Measurements from ENCODE around the gene LEO1. TPM values are rescaled to one million over a fixed set of nuclear protein-coding genes. Genes with fewer than 3 reads are reported as not detected.

The LEO1 gene
- total and polyA plus RNA-seq, 10 of the 15 experiments (the other 5 are each of a cell fraction or from before 2014, with no cell fraction given), result 13.6 to 50.6 (median 32.4) TPM

GRCh38 chr15:52013151-52013791 lies 41.7 kb upstream of the LEO1 start (continued):
- TF ChIP-seq E2F4 (IDR thresholded peaks at IDR 0.05; ENCODE audit: low read depth, low read length), result no peak
- no peak for TF ChIP-seq HDGF (IDR thresholded peaks at IDR 0.05)
- TF ChIP-seq POLR2A (IDR thresholded peaks at IDR 0.05; ENCODE audit: low read depth, low read length), result no peak
- no peak for TF ChIP-seq ZNF274 (IDR thresholded peaks at IDR 0.05; ENCODE audit: insufficient read depth, insufficient read length)
- TF ChIP-seq MTA2 (IDR thresholded peaks at IDR 0.05; ENCODE audit: low read depth), result peak; percentile 65
- TF ChIP-seq CHD2 (IDR thresholded peaks at IDR 0.05; ENCODE audit: borderline replicate concordance, low read depth, low read length), result no peak
- TF ChIP-seq ZBTB33 (IDR thresholded peaks at IDR 0.05), result no peak
- TF ChIP-seq CREB1 (IDR thresholded peaks at IDR 0.05; ENCODE audit: low read depth), result peak; percentile 58; the same call in 1 of the 2 replicates
- no peak for TF ChIP-seq ASH2L (IDR thresholded peaks at IDR 0.05; ENCODE audit: borderline replicate concordance, low read depth)
- no peak for TF ChIP-seq RELA (IDR thresholded peaks at IDR 0.05; ENCODE audit: borderline replicate concordance, partially characterized antibody)
- no peak for TF ChIP-seq RFX5 (IDR thresholded peaks at IDR 0.05; ENCODE audit: low read depth, low read length)
- peak; percentile 14; the same call in 1 of the 2 replicates for TF ChIP-seq ZNF687 (IDR thresholded peaks at IDR 0.05)
- TF ChIP-seq ZNF622 (IDR thresholded peaks at IDR 0.05), result no peak
- no peak for TF ChIP-seq TARDBP (IDR thresholded peaks at IDR 0.05; ENCODE audit: borderline replicate concordance)
- no peak for TF ChIP-seq ZSCAN29 (IDR thresholded peaks at IDR 0.05)
- TF ChIP-seq KAT2A (conservative IDR thresholded peaks at IDR 0.05; ENCODE audit: control insufficient read depth, low read depth, low read length), result no peak
- TF ChIP-seq BCL11A (IDR thresholded peaks at IDR 0.05; ENCODE audit: low read depth, low read length), result peak; percentile 92; the same call in 1 of the 2 replicates
- no peak for TF ChIP-seq EZH2 (IDR thresholded peaks at IDR 0.05; ENCODE audit: borderline replicate concordance, control insufficient read depth, low read depth, low read length)
- no peak for TF ChIP-seq RCOR1 (conservative IDR thresholded peaks at IDR 0.05; ENCODE audit: low read depth, low read length)
- no peak for TF ChIP-seq IRF3 (IDR thresholded peaks at IDR 0.05)
- no peak for TF ChIP-seq SIN3A (IDR thresholded peaks at IDR 0.05; ENCODE audit: low read depth, low read length)
- no peak for TF ChIP-seq SMAD1 (IDR thresholded peaks at IDR 0.05; ENCODE audit: low read depth, partially characterized antibody)
